ENCODE measurements around the gene CHMP1B.

CHMP1B gene

GRCh38 chr18:11857177-11857887 lies 6.1 kb downstream of the CHMP1B start:
- H3K4me3 ChIP-seq (ENCODE audit: low read depth, low read length): peak overlapping the region; percentile 28
- H3K27ac ChIP-seq (ENCODE audit: low read depth, low read length): peak overlapping the region; percentile 86

GRCh38 chr18:11859282-11859830 lies 8.1 kb downstream of the CHMP1B start:
- Histone ChIP-seq H3K9me3 (ENCODE audit: control insufficient read depth, insufficient read depth, low read depth, low read length) (no peaks in the 10 kb centered on the region), H3K9ac (ENCODE audit: low read length) (peak overlapping the region; percentile 24), H3K4me1 (ENCODE audit: control insufficient read depth, insufficient read depth, low read length) (peaks cover 37% of the 10 kb centered on the region), H3K36me3 (ENCODE audit: control insufficient read depth, insufficient read depth, low read length) (no peaks in the 10 kb centered on the region), H3K4me3 (ENCODE audit: low read depth, low read length) (no peak overlapping the region; the same call in 1 of the 2 replicates), H3K27ac (ENCODE audit: low read depth, low read length) (peak overlapping the region; percentile 13; the same call in 1 of the 2 replicates), H3K27me3 (ENCODE audit: control insufficient read depth, insufficient read depth, low read length) (no peaks in the 10 kb centered on the region)

More at GRCh38 chr18:11857177-11857887, 6.1 kb downstream of the CHMP1B start:
- H3K36me3 ChIP-seq (ENCODE audit: control insufficient read depth, insufficient read depth, low read length): no peaks in the 10 kb centered on the region
- no peaks in the 10 kb centered on the region for H3K27me3 ChIP-seq (ENCODE audit: control insufficient read depth, insufficient read depth, low read length)
- no peaks in the 10 kb centered on the region for H3K9me3 ChIP-seq (ENCODE audit: control insufficient read depth, insufficient read depth, low read depth, low read length)
- peaks cover 37% of the 10 kb centered on the region for H3K4me1 ChIP-seq (ENCODE audit: control insufficient read depth, insufficient read depth, low read length)
- H3K9ac ChIP-seq (ENCODE audit: low read length): peak overlapping the region; percentile 62

- Histone ChIP-seq H3K4me1 (ENCODE audit: control insufficient read depth, insufficient read depth, low read length) (peaks cover 37% of the 10 kb centered on the region), H3K27ac (ENCODE audit: low read depth, low read length) (no peak overlapping the region), H3K4me3 (ENCODE audit: low read depth, low read length) (no peak overlapping the region)
Observed at GRCh38 chr18:11859903-11860407, 8.7 kb downstream of the CHMP1B start.

GRCh38 chr18:11860594-11861450 lies 9.6 kb downstream of the CHMP1B start:
- no peaks in the 10 kb centered on the region for H3K9me3 ChIP-seq (ENCODE audit: control insufficient read depth, insufficient read depth, low read depth, low read length)
- no peaks in the 10 kb centered on the region for H3K27me3 ChIP-seq (ENCODE audit: control insufficient read depth, insufficient read depth, low read length)
- no peak overlapping the region for H3K4me3 ChIP-seq (ENCODE audit: low read depth, low read length)
- no peak overlapping the region for H3K9ac ChIP-seq (ENCODE audit: low read length)
- no peaks in the 10 kb centered on the region; the same call in 1 of the 2 replicates for H3K36me3 ChIP-seq (ENCODE audit: control insufficient read depth, insufficient read depth, low read length)
- H3K27ac ChIP-seq (ENCODE audit: low read depth, low read length): no peak overlapping the region
- H3K4me1 ChIP-seq (ENCODE audit: control insufficient read depth, insufficient read depth, low read length): peaks cover 37% of the 10 kb centered on the region

More at GRCh38 chr18:11859903-11860407, 8.7 kb downstream of the CHMP1B start:
- Histone ChIP-seq H3K27me3 (ENCODE audit: control insufficient read depth, insufficient read depth, low read length) (no peaks in the 10 kb centered on the region), H3K9me3 (ENCODE audit: control insufficient read depth, insufficient read depth, low read depth, low read length) (no peaks in the 10 kb centered on the region), H3K36me3 (ENCODE audit: control insufficient read depth, insufficient read depth, low read length) (no peaks in the 10 kb centered on the region), H3K9ac (ENCODE audit: low read length) (no peak overlapping the region)

GRCh38 chr18:11861583-11862288 lies 10.5 kb downstream of the CHMP1B start:
- H3K27me3 ChIP-seq (ENCODE audit: control insufficient read depth, insufficient read depth, low read length): no peaks in the 10 kb centered on the region
- no peaks in the 10 kb centered on the region for H3K9me3 ChIP-seq (ENCODE audit: control insufficient read depth, insufficient read depth, low read depth, low read length)
- H3K4me1 ChIP-seq (ENCODE audit: control insufficient read depth, insufficient read depth, low read length): peaks cover 32% of the 10 kb centered on the region
- H3K9ac ChIP-seq (ENCODE audit: low read length): no peak overlapping the region
- no peak overlapping the region for H3K4me3 ChIP-seq (ENCODE audit: low read depth, low read length)
- no peak overlapping the region for H3K27ac ChIP-seq (ENCODE audit: low read depth, low read length)
- H3K36me3 ChIP-seq (ENCODE audit: control insufficient read depth, insufficient read depth, low read length): no peaks in the 10 kb centered on the region; the same call in 1 of the 2 replicates

- Histone ChIP-seq H3K27ac (ENCODE audit: low read depth, low read length) (no peak overlapping the region), H3K4me1 (ENCODE audit: control insufficient read depth, insufficient read depth, low read length) (peaks cover 25% of the 10 kb centered on the region), H3K27me3 (ENCODE audit: control insufficient read depth, insufficient read depth, low read length) (no peaks in the 10 kb centered on the region), H3K9me3 (ENCODE audit: control insufficient read depth, insufficient read depth, low read depth, low read length) (no peaks in the 10 kb centered on the region), H3K36me3 (ENCODE audit: control insufficient read depth, insufficient read depth, low read length) (no peaks in the 10 kb centered on the region; the same call in 1 of the 2 replicates), H3K9ac (ENCODE audit: low read length) (no peak overlapping the region), H3K4me3 (ENCODE audit: low read depth, low read length) (no peak overlapping the region)
Observed at GRCh38 chr18:11862468-11863137, 11.4 kb downstream of the CHMP1B start.

- no peak overlapping the region for H3K9ac ChIP-seq (ENCODE audit: low read length)
- no peak overlapping the region for H3K4me3 ChIP-seq (ENCODE audit: low read depth, low read length)
- H3K27me3 ChIP-seq (ENCODE audit: control insufficient read depth, insufficient read depth, low read length): no peaks in the 10 kb centered on the region
- H3K36me3 ChIP-seq (ENCODE audit: control insufficient read depth, insufficient read depth, low read length): peaks cover 2% of the 10 kb centered on the region
- H3K4me1 ChIP-seq (ENCODE audit: control insufficient read depth, insufficient read depth, low read length): peaks cover 13% of the 10 kb centered on the region
- H3K9me3 ChIP-seq (ENCODE audit: control insufficient read depth, insufficient read depth, low read depth, low read length): no peaks in the 10 kb centered on the region
- H3K27ac ChIP-seq (ENCODE audit: low read depth, low read length): no peak overlapping the region
Observed at GRCh38 chr18:11864471-11864870, 13.3 kb downstream of the CHMP1B start.

- no peak overlapping the region for H3K9ac ChIP-seq (ENCODE audit: low read length)
- no peaks in the 10 kb centered on the region for H3K9me3 ChIP-seq (ENCODE audit: control insufficient read depth, insufficient read depth, low read depth, low read length)
- peaks cover 9% of the 10 kb centered on the region for H3K4me1 ChIP-seq (ENCODE audit: control insufficient read depth, insufficient read depth, low read length)
- no peaks in the 10 kb centered on the region for H3K27me3 ChIP-seq (ENCODE audit: control insufficient read depth, insufficient read depth, low read length)
- no peak overlapping the region for H3K27ac ChIP-seq (ENCODE audit: low read depth, low read length)
- no peak overlapping the region for H3K4me3 ChIP-seq (ENCODE audit: low read depth, low read length)
- H3K36me3 ChIP-seq (ENCODE audit: control insufficient read depth, insufficient read depth, low read length): peaks cover 2% of the 10 kb centered on the region
Observed at GRCh38 chr18:11865071-11865470, 13.9 kb downstream of the CHMP1B start.

- Histone ChIP-seq H3K27ac (ENCODE audit: low read depth, low read length) (no peak overlapping the region), H3K4me3 (ENCODE audit: low read depth, low read length) (no peak overlapping the region), H3K9me3 (ENCODE audit: control insufficient read depth, insufficient read depth, low read depth, low read length) (no peaks in the 10 kb centered on the region), H3K9ac (ENCODE audit: low read length) (no peak overlapping the region), H3K36me3 (ENCODE audit: control insufficient read depth, insufficient read depth, low read length) (peaks cover 2% of the 10 kb centered on the region), H3K4me1 (ENCODE audit: control insufficient read depth, insufficient read depth, low read length) (peaks cover 9% of the 10 kb centered on the region), H3K27me3 (ENCODE audit: control insufficient read depth, insufficient read depth, low read length) (no peaks in the 10 kb centered on the region)
Observed at GRCh38 chr18:11866329-11866728, 15.1 kb downstream of the CHMP1B start.

GRCh38 chr18:11866764-11867163 lies 15.6 kb downstream of the CHMP1B start:
- Histone ChIP-seq H3K4me1 (ENCODE audit: control insufficient read depth, insufficient read depth, low read length) (peaks cover 9% of the 10 kb centered on the region), H3K9ac (ENCODE audit: low read length) (no peak overlapping the region), H3K36me3 (ENCODE audit: control insufficient read depth, insufficient read depth, low read length) (peaks cover 2% of the 10 kb centered on the region), H3K27ac (ENCODE audit: low read depth, low read length) (no peak overlapping the region), H3K9me3 (ENCODE audit: control insufficient read depth, insufficient read depth, low read depth, low read length) (no peaks in the 10 kb centered on the region), H3K4me3 (ENCODE audit: low read depth, low read length) (no peak overlapping the region), H3K27me3 (ENCODE audit: control insufficient read depth, insufficient read depth, low read length) (no peaks in the 10 kb centered on the region)
